ENCODE data around the gene TTLL1. TPM values are rescaled to one million over a fixed set of nuclear protein-coding genes. Genes with fewer than 3 reads are reported as not detected.

The TTLL1 gene
- total RNA-seq, 1 donor from 2014 or later: 16.9 TPM

GRCh38 chr22:43005106-43005505 is 84.1 kb downstream of the TTLL1 start:
- TF ChIP-seq, protein P1, sequence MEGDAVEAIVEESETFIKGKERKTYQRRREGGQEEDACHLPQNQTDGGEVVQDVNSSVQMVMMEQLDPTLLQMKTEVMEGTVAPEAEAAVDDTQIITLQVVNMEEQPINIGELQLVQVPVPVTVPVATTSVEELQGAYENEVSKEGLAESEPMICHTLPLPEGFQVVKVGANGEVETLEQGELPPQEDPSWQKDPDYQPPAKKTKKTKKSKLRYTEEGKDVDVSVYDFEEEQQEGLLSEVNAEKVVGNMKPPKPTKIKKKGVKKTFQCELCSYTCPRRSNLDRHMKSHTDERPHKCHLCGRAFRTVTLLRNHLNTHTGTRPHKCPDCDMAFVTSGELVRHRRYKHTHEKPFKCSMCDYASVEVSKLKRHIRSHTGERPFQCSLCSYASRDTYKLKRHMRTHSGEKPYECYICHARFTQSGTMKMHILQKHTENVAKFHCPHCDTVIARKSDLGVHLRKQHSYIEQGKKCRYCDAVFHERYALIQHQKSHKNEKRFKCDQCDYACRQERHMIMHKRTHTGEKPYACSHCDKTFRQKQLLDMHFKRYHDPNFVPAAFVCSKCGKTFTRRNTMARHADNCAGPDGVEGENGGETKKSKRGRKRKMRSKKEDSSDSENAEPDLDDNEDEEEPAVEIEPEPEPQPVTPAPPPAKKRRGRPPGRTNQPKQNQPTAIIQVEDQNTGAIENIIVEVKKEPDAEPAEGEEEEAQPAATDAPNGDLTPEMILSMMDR (conservative IDR thresholded peaks at IDR 0.05): no peak
- H3K4me1 Mint-ChIP-seq (ENCODE audit: unreplicated experiment): peaks cover 70% of the 10 kb centered on the region
- H3K27ac Mint-ChIP-seq: peak overlapping the region; percentile 1

GRCh38 chr22:43004362-43005035 is 84.7 kb downstream of the TTLL1 start:
- H3K9me3 Mint-ChIP-seq: peaks cover 4% of the 10 kb centered on the region
- H3K27me3 Mint-ChIP-seq: no peaks in the 10 kb centered on the region
- peaks cover 9% of the 10 kb centered on the region for H3K36me3 Mint-ChIP-seq
- H3K27ac Mint-ChIP-seq: peak overlapping the region; percentile 71
- DNase-seq (ENCODE audit: extremely low spot score, unreplicated experiment): no peak
- H3K4me3 Mint-ChIP-seq: no peak overlapping the region
- peaks cover 70% of the 10 kb centered on the region for H3K4me1 Mint-ChIP-seq (ENCODE audit: unreplicated experiment)
- TF ChIP-seq, protein P1 (conservative IDR thresholded peaks at IDR 0.05): no peak

More at GRCh38 chr22:43005106-43005505, 84.1 kb downstream of the TTLL1 start:
- Mint-ChIP-seq H3K4me3 (no peak overlapping the region), H3K9me3 (peaks cover 4% of the 10 kb centered on the region), H3K27me3 (no peaks in the 10 kb centered on the region), H3K36me3 (peaks cover 9% of the 10 kb centered on the region)
- DNase-seq (ENCODE audit: extremely low spot score, unreplicated experiment): no peak

DNA sequence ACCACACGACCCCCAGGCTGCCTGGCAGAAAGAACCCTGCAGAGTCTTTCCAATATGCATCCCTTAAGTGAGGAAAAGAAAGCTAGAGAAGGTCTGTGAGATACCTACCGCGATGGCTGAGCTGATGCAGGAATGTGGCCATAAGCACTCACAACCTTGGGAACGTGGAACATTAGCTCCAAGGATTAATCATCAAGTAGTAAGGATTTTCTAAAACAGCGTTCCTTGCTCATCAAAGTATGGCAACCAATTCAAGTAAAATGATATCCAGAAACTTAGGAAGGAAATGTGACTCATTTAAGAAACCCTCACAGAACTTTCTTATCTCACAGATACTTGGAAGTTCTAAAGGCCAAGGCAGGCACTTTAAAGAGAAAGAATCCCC is 87.0 kb downstream of the TTLL1 start:
- Mint-ChIP-seq H3K36me3 (peaks cover 21% of the 10 kb centered on the region), H3K9me3 (peaks cover 4% of the 10 kb centered on the region), H3K27ac (peak overlapping the region; percentile 66), H3K4me1 (ENCODE audit: unreplicated experiment) (peaks cover 65% of the 10 kb centered on the region), H3K4me3 (no peak overlapping the region), H3K27me3 (no peaks in the 10 kb centered on the region)
- DNase-seq (ENCODE audit: extremely low spot score, unreplicated experiment): no peak
- TF ChIP-seq, protein P1 (conservative IDR thresholded peaks at IDR 0.05): no peak

GRCh38 chr22:43001271-43002201 is 87.7 kb downstream of the TTLL1 start:
- no peaks in the 10 kb centered on the region for H3K27me3 Mint-ChIP-seq
- peaks cover 4% of the 10 kb centered on the region for H3K9me3 Mint-ChIP-seq
- no peak for DNase-seq (ENCODE audit: extremely low spot score, unreplicated experiment)
- no peak overlapping the region for H3K4me3 Mint-ChIP-seq
- H3K27ac Mint-ChIP-seq: peak overlapping the region; percentile 66
- peaks cover 60% of the 10 kb centered on the region for H3K4me1 Mint-ChIP-seq (ENCODE audit: unreplicated experiment)
- TF ChIP-seq, protein P1 (conservative IDR thresholded peaks at IDR 0.05): no peak
- peaks cover 21% of the 10 kb centered on the region for H3K36me3 Mint-ChIP-seq

DNA sequence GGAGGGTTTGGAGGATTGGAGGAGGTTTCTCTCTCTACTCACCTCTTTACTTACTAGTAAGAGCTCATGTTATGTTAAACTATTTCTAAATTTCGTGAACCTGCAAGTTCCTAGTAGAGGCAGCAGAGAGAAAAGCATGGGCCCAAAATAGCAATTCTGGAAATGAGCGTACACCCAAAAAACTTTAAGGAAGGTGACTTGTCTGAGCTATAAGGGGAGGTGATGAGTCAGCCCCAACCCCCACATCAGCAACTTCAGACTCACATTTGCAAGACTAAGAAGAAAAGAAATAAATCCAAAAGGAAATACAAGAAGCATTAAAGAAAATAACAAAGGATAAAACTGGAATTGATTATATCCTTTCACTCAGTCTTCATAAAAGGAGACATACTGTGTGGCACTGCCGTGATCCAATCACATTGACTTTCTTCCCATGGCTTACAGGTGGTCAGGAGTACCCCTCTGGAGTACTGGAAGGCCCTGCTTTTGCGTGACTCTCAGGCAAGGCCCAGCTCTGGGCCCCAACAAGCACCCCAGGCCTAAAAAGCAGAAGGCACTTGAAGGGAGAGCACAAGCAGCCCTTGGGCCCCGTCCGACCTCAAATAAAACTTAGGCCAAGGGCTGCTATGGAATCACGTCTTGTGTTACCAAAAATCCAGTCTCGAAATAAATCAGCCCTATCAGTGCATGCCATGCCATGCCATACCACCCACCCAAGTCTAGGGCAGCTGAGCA is 88.6 kb downstream of the TTLL1 start:
- no peak overlapping the region for H3K27ac Mint-ChIP-seq

More for the DNA sequence above, 88.6 kb downstream of the TTLL1 start:
- TF ChIP-seq, protein P1 (conservative IDR thresholded peaks at IDR 0.05): no peak
- peaks cover 4% of the 10 kb centered on the region for H3K9me3 Mint-ChIP-seq
- no peak for DNase-seq (ENCODE audit: extremely low spot score, unreplicated experiment)
- peaks cover 54% of the 10 kb centered on the region for H3K4me1 Mint-ChIP-seq (ENCODE audit: unreplicated experiment)
- no peaks in the 10 kb centered on the region for H3K27me3 Mint-ChIP-seq
- peaks cover 21% of the 10 kb centered on the region for H3K36me3 Mint-ChIP-seq
- no peak overlapping the region for H3K4me3 Mint-ChIP-seq
